Measurements from ENCODE around the gene PHGDH. TPM values are rescaled to one million over a fixed set of nuclear protein-coding genes. Genes with fewer than 3 reads are reported as not detected.

The PHGDH gene
- total RNA-seq, 4 donors from 2014 or later: 0.86 to 7.1 (median 2.3) TPM; not detected in 1

GRCh38 chr1:119739150-119739549 lies 27.4 kb downstream of the PHGDH start:
- ATAC-seq (no peak), DNase-seq (no peak)
- in situ Hi-C loops (cut with MboI; ENCODE audit: low sequenced_read_pairs in 4 of 4): no loop called here
- H3K4me1 ChIP-seq: no peaks in the 10 kb centered on the region
- H3K27ac ChIP-seq: no peak overlapping the region
- H3K9me3 ChIP-seq: no peaks in the 10 kb centered on the region
- no peaks in the 10 kb centered on the region for H3K27me3 ChIP-seq
- TF ChIP-seq CTCF (IDR thresholded peaks at IDR 0.05 in 4 of 5, conservative IDR thresholded peaks at IDR 0.05 in 1 of 5) (no peak), POLR2A (IDR thresholded peaks at IDR 0.05) (no peak)
- H3K4me3 ChIP-seq: no peak overlapping the region
- no peaks in the 10 kb centered on the region for H3K36me3 ChIP-seq
- intact Hi-C loops (cut with DNase I; ENCODE audit: low total_unique reads): no loop called here

GRCh38 chr1:119740261-119740660 lies 28.5 kb downstream of the PHGDH start:
- in situ Hi-C loops (cut with MboI; ENCODE audit: low sequenced_read_pairs in 4 of 4) (no loop called here), intact Hi-C loops (cut with DNase I; ENCODE audit: low total_unique reads) (loop anchor here (5.0 kb wide), 1 partner anchor 67 kb away; no protein-coding TSS in a partner anchor)
- Histone ChIP-seq H3K4me1 (no peaks in the 10 kb centered on the region), H3K36me3 (no peaks in the 10 kb centered on the region), H3K4me3 (no peak overlapping the region), H3K9me3 (no peaks in the 10 kb centered on the region), H3K27ac (no peak overlapping the region), H3K27me3 (no peaks in the 10 kb centered on the region)
- TF ChIP-seq CTCF (IDR thresholded peaks at IDR 0.05 in 4 of 5, conservative IDR thresholded peaks at IDR 0.05 in 1 of 5) (no peak), POLR2A (IDR thresholded peaks at IDR 0.05) (no peak)
- ATAC-seq (no peak), DNase-seq (no peak)

- in situ Hi-C loops (cut with MboI; ENCODE audit: low sequenced_read_pairs in 4 of 4): no loop called here
- no peaks in the 10 kb centered on the region for H3K36me3 ChIP-seq
Measured at GRCh38 chr1:119740896-119741780, 29.4 kb downstream of the PHGDH start.

GRCh38 chr1:119742202-119742601 lies 30.5 kb downstream of the PHGDH start:
- H3K27ac ChIP-seq: no peak overlapping the region
- DNase-seq (no peak), ATAC-seq (no peak)
- intact Hi-C loops (cut with DNase I; ENCODE audit: low total_unique reads): loop anchor here (5.0 kb wide), 1 partner anchor 65 kb away; no protein-coding TSS in a partner anchor
- in situ Hi-C loops (cut with MboI; ENCODE audit: low sequenced_read_pairs in 4 of 4): no loop called here
- TF ChIP-seq CTCF (IDR thresholded peaks at IDR 0.05 in 4 of 5, conservative IDR thresholded peaks at IDR 0.05 in 1 of 5): no peak
- no peak for TF ChIP-seq POLR2A (IDR thresholded peaks at IDR 0.05)
- H3K4me3 ChIP-seq: no peak overlapping the region
- H3K27me3 ChIP-seq: no peaks in the 10 kb centered on the region
- H3K4me1 ChIP-seq: no peaks in the 10 kb centered on the region
- H3K36me3 ChIP-seq: no peaks in the 10 kb centered on the region
- no peaks in the 10 kb centered on the region for H3K9me3 ChIP-seq

More at GRCh38 chr1:119740896-119741780, 29.4 kb downstream of the PHGDH start:
- TF ChIP-seq POLR2A (IDR thresholded peaks at IDR 0.05): no peak
- no peak for TF ChIP-seq CTCF (IDR thresholded peaks at IDR 0.05 in 4 of 5, conservative IDR thresholded peaks at IDR 0.05 in 1 of 5)
- Histone ChIP-seq H3K27ac (no peak overlapping the region), H3K27me3 (no peaks in the 10 kb centered on the region), H3K4me3 (no peak overlapping the region), H3K4me1 (no peaks in the 10 kb centered on the region), H3K9me3 (no peaks in the 10 kb centered on the region)
- DNase-seq: no peak
- ATAC-seq: no peak
- intact Hi-C loops (cut with DNase I; ENCODE audit: low total_unique reads): loop anchor here (5.0 kb wide), 1 partner anchor 66 kb away; no protein-coding TSS in a partner anchor

Data from gastrocnemius medialis (tissue), 4 donors.